IPS-20b (cell line): ENCODE results near the gene USP3.
"Not testable (repeated sequence)": the region's sequence is repeated elsewhere in the genome, so short reads cannot be mapped to it uniquely, and the experiment has no call there.

Experiments
- H3K27ac ChIP-seq: one replicate; pipeline ENCODE4 v1.5.1; 2013; ENCODE audit warnings: low read length
- H3K27me3 ChIP-seq: 2 replicates; pipeline ENCODE4 v1.6.1; 2013; ENCODE audit warnings: mild to moderate bottlenecking, low read length, inconsistent platforms; ENCODE audit not compliant: insufficient read depth
- H3K36me3 ChIP-seq: 2 replicates; pipeline ENCODE4 v1.6.1; 2013; ENCODE audit warnings: low read depth, mild to moderate bottlenecking, inconsistent platforms, low read length, moderate library complexity; ENCODE audit not compliant: insufficient read depth
- H3K4me1 ChIP-seq: 2 replicates; pipeline ENCODE4 v1.6.1; 2013; ENCODE audit warnings: mild to moderate bottlenecking, control low read depth, inconsistent platforms, low read length, moderate library complexity; ENCODE audit not compliant: insufficient read depth
- H3K4me3 ChIP-seq: 2 replicates; pipeline ENCODE4 v1.5.1; 2013; ENCODE audit warnings: mild to moderate bottlenecking, low read length, inconsistent platforms
- H3K9ac ChIP-seq: 2 replicates; pipeline ENCODE4 v1.6.1; 2013; ENCODE audit warnings: low read depth, mild to moderate bottlenecking, inconsistent platforms, low read length, moderate library complexity
- H3K9me3 ChIP-seq: 2 replicates; pipeline ENCODE4 v1.6.1; 2013; ENCODE audit warnings: mild to moderate bottlenecking, low read depth, low read length, inconsistent platforms; ENCODE audit not compliant: insufficient read depth

Gene USP3

DNA sequence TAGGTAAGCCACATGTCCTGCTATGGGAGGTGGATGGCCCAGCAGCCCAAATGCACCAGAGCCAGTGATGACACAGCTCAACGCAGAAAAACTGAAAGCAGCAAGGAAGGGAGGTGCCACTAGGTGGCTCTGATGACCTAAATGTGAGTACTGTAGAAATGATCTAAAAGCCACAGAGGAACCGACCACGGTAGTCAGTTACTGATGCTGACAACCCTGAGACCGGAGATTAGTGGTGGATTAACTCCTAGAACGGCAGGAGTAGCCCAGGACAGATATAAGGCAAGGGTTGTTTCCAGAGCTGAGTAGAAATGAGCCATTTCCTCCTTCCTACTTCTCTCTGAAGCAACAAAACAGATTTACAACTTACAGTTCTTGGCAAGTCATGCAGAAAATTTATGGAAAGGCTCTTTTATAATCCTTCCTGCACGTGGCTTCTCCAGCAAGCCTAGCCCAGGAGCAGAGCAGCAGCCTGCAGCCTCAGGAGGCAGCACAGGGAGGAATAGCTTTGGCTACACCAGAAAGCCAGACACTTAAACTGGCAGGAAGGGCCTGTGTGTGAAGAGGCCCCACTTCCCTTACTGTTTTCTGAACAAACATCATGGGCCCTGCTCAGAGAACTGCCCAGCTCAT is 105.9 kb downstream of the USP3 start:
- Histone ChIP-seq H3K9me3 (no peaks in the 10 kb centered on the region), H3K27ac (no peak overlapping the region), H3K36me3 (peaks cover 32% of the 10 kb centered on the region; the same call in 1 of the 2 replicates), H3K27me3 (no peaks in the 10 kb centered on the region), H3K4me3 (no peak overlapping the region), H3K9ac (no peak overlapping the region), H3K4me1 (0 out of 2 replicates have a peak, but pooled peaks cover 2% of the 10 kb centered on the region)

DNA sequence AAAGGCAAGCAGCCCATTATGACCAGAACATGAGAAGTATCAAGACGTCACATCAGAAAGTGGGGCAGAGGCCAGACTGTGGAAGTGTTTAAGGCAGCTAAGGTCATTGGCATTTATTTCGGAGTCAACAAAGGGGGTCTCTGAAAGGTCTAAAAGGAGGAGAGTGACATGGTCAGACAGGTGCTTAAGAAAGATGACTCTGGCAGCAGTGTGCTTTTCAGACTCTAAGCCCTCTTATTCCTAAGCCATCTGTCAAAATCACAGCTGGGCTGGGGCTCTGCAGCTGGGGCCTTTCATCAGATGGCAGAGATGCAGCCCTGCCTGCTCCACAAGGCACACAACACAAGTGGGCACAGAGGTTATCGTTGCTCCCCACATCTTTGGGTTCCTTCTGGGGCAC is 106.8 kb downstream of the USP3 start:
- Histone ChIP-seq H3K4me1 (0 out of 2 replicates have a peak, but pooled peaks cover 2% of the 10 kb centered on the region), H3K27me3 (no peaks in the 10 kb centered on the region), H3K27ac (no peak overlapping the region), H3K9me3 (no peaks in the 10 kb centered on the region), H3K9ac (no peak overlapping the region), H3K4me3 (no peak overlapping the region), H3K36me3 (peaks cover 32% of the 10 kb centered on the region; the same call in 1 of the 2 replicates)

DNA sequence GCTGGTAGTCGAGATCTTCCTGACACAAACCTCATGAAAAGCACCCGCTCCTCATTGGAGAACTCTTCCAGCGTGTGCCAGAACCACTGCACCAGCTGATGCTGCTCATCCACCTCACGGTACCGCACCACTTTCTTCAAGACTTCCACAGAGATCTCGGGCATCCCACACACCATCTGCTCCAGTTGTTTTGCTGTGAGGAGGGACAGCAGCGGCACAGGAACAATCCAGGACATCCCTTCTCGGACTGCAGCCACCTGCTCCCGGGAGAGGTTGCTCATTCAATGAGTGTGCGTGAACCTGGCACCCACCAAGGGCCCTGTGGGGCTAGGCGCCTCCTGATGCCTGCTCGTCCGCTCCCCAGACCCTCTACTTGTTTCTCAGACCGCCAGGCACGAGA is 107.9 kb downstream of the USP3 start:
- H3K27me3 ChIP-seq: no peaks in the 10 kb centered on the region
- H3K27ac ChIP-seq: no peak overlapping the region
- peaks cover 32% of the 10 kb centered on the region; the same call in 1 of the 2 replicates for H3K36me3 ChIP-seq
- no peak overlapping the region for H3K4me3 ChIP-seq
- no peak overlapping the region for H3K9ac ChIP-seq
- 0 out of 2 replicates have a peak, but pooled peaks cover 2% of the 10 kb centered on the region for H3K4me1 ChIP-seq
- H3K9me3 ChIP-seq: no peaks in the 10 kb centered on the region

DNA sequence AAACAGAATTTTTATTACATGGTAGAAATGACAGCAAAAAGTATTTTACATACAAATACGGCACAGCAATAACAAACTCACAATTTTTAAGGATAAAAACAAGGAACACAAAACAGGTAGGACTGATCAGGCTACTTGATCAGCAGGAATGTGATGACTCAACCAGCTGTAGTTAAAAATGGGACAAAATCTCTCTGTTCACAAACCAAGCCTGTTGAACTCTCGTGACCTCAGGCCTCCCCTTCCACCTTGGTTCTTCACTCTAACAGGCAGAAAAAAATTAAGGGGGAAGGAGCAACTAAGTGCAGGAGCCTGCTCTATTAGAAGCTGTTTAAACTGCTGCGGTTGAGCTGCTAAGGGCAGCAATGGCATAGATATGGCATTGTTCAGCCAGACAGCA is 111.5 kb downstream of the USP3 start:
- peaks cover 13% of the 10 kb centered on the region; the same call in 1 of the 2 replicates for H3K36me3 ChIP-seq
- H3K4me1 ChIP-seq: no peaks in the 10 kb centered on the region
- no peak overlapping the region for H3K27ac ChIP-seq
- no peak overlapping the region for H3K9ac ChIP-seq
- H3K4me3 ChIP-seq: no peak overlapping the region
- H3K27me3 ChIP-seq: no peaks in the 10 kb centered on the region
- H3K9me3 ChIP-seq: no peaks in the 10 kb centered on the region

DNA sequence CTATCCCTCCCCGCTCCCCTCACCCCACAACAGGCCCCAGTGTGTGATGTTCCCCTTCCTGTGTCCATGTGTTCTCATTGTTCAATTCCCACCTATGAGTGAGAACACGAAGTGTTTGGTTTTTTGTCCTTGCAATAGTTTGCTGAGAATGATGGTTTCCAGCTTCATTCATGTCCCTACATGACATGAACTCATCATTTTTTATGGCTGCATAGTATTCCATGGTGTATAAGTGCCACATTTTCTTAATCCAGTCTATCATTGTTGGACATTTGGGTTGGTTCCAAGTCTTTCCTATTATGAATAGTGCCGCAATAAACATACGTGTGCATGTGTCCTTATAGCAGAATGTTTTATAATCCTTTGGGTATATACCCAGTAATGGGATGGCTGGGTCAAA is 112.8 kb downstream of the USP3 start:
- not testable (repeated sequence) for H3K9ac ChIP-seq, H3K9me3 ChIP-seq, H3K27ac ChIP-seq, H3K4me3 ChIP-seq, H3K27me3 ChIP-seq, H3K4me1 ChIP-seq
- H3K36me3 ChIP-seq: peaks cover 12% of the 10 kb centered on the region; the same call in 1 of the 2 replicates

DNA sequence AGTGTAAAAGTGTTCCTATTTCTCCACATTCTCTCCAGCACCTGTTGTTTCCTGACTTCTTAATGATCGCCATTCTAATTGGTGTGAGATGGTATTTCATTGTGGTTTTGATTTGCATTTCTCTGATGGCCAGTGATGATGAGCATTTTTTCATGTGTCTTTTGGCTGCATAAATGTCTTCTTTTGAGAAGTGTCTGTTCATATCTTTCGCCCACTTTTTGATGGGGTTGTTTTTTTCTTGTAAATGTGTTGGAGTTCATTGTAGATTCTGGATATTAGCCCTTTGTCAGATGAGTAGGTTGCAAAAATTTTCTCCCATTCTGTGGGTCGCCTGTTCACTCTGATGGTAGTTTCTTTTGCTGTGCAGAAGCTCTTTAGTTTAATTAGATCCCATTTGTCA is 113.2 kb downstream of the USP3 start:
- not testable (repeated sequence) for H3K27ac ChIP-seq, H3K27me3 ChIP-seq, H3K9me3 ChIP-seq

DNA sequence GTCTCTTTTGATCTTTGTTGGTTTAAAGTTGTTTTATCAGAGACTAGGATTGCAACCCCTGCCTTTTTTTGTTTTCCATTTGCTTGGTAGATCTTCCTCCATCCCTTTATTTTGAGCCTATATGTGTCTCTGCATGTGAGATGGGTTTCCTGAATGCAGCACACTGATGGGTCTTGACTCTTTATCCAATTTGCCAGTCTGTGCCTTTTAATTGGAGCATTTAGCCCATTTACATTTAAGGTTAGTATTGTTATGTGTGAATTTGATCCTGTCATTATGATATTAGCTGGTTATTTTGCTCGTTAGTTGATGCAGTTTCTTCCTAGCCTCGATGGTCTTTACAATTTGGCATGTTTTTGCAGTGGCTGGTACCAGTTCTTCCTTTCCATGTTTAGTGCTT is 116.4 kb downstream of the USP3 start:
- H3K36me3 ChIP-seq: peaks cover 31% of the 10 kb centered on the region
- not testable (repeated sequence) for H3K4me1 ChIP-seq, H3K4me3 ChIP-seq, H3K27ac ChIP-seq, H3K27me3 ChIP-seq, H3K9ac ChIP-seq, H3K9me3 ChIP-seq

More for the DNA sequence above, 113.2 kb downstream of the USP3 start:
- H3K9ac ChIP-seq, H3K4me1 ChIP-seq, H3K4me3 ChIP-seq: not testable (repeated sequence)
- peaks cover 16% of the 10 kb centered on the region; the same call in 1 of the 2 replicates for H3K36me3 ChIP-seq

DNA sequence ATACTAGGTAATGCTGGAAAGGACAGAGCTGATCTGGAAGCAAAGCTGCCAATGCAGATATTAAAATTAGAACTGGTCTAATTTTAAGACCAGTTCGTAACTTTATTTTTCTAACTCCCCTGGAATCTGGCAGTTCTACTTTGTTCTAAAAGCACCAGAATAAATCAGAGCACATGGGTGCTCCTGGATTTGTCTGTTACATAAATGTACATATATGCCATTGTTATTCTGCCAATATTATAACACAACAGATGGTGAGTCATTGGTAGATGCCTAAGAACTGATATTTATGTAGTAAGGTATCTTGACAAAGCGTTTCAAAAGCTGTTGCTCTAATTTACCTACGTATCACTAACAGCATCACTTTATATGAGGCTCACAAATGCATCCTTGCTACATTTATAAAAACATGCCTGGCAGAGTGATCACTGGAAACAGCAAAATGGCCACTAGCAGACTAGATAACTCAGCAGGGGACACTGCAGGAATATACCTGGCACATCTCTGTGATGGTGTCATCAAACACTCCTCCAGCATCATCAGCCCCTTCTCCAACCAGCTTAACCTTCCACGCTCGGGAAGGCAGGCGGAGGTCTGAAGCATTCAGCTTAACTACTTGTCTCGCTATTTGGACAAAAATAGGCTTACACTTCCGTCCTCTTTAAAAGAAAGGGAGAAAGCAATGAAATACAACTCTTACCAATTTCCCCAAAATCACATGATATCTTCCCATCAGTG is 119.0 kb downstream of the USP3 start:
- peaks cover 52% of the 10 kb centered on the region for H3K36me3 ChIP-seq
- no peak overlapping the region for H3K4me3 ChIP-seq
- H3K9ac ChIP-seq: no peak overlapping the region
- H3K27ac ChIP-seq: no peak overlapping the region
- H3K27me3 ChIP-seq: no peaks in the 10 kb centered on the region
- H3K9me3 ChIP-seq: no peaks in the 10 kb centered on the region
- H3K4me1 ChIP-seq: no peaks in the 10 kb centered on the region

DNA sequence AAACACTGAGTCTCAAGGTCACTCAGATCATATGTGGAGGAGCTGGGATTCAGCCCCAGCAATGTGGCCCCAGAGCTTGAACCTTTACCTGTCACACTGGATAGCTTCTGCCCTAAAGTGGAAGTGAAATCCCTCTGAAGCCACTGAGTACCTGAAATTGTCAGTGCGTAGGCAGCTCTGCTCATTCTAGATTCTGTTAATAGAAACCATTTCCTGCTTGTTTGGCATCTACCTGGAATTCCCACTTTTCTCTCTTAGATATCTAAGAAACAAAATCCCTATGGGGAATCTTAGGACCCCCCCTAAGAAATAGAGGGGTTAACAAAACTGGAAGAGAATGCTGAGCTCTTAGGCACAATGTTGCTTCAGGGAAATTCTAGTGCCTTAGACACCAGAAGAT is 122.6 kb downstream of the USP3 start:
- no peaks in the 10 kb centered on the region for H3K27me3 ChIP-seq
- H3K27ac ChIP-seq: no peak overlapping the region
- peaks cover 73% of the 10 kb centered on the region for H3K36me3 ChIP-seq
- H3K9me3 ChIP-seq: no peaks in the 10 kb centered on the region
- H3K4me3 ChIP-seq: no peak overlapping the region
- no peaks in the 10 kb centered on the region for H3K4me1 ChIP-seq
- no peak overlapping the region for H3K9ac ChIP-seq

DNA sequence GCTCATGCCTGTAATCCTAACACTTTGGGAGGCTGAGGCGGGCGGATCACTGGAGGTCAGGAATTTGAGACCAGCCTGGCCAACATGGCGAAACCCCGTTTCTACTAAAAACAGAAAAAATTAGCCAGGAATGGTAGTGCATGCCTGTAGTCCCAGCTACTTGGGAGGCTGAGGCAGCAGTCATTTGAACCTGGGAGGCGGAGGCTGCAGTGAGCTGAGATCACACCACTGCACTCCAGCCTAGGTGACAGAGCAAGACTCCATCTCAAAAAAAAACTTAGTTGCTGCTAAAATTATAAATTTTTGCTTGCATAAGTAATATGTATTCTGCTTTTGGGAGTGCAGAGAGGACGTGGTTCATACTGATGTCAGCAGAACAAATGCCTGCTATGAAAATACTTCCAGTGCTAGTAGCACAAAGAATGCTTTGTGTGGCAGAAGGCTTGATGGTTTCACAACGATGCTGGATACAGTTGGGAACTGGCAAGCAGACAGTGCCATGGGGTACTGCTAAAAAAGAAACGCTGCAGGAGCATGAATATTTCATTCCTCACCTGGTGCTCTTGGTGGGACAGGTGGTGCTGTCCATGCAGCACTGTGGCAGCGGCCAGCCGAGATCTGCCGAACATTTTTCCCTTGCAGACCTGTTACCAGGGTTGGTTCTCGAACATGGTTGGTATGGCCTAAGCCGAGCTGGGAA is 123.9 kb downstream of the USP3 start:
- Histone ChIP-seq H3K4me3 (no peak overlapping the region), H3K4me1 (no peaks in the 10 kb centered on the region), H3K9ac (no peak overlapping the region), H3K36me3 (peaks cover 74% of the 10 kb centered on the region), H3K27me3 (no peaks in the 10 kb centered on the region), H3K9me3 (no peaks in the 10 kb centered on the region), H3K27ac (no peak overlapping the region)

DNA sequence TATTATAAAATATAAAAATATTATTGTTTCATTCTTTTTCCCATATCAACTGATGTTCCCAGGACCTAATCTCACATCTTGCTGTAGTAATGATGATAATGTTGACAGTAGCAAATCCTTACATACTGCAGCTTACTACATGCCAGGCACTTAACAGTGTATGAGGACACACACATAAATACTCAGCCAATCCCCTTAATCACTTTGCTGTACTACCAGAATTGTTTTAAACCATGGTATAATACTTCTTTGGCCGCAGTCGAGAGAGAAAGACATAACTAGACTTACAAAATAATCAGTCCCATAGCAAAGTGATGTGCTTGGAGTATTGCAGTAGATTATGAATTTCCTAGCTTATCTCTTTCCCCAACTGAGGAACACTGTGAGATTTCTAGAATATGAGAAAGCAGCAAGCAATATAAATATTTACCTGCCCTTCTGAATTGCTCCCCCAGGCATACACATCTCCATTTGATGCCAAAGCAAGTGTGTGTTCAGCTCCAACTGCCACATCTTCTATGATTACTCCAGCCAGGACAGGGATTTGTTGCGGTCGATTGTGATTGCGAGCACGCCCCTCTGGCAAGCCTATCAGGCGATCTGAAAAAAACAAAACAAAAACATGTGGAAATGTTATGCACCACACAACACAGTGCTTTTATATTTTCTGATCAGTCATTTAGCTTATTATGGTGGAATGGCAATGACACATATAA is 125.8 kb downstream of the USP3 start:
- peaks cover 75% of the 10 kb centered on the region for H3K36me3 ChIP-seq
- H3K4me1 ChIP-seq: no peaks in the 10 kb centered on the region
- H3K9ac ChIP-seq: no peak overlapping the region
- H3K27ac ChIP-seq: no peak overlapping the region
- H3K27me3 ChIP-seq: no peaks in the 10 kb centered on the region
- no peak overlapping the region for H3K4me3 ChIP-seq
- H3K9me3 ChIP-seq: no peaks in the 10 kb centered on the region
